HUES64 (cell line): ENCODE data around the gene OPN1LW. TPM values are rescaled to one million over a fixed set of nuclear protein-coding genes. Genes with fewer than 3 reads are reported as not detected.
"Not testable (repeated sequence)": the region's sequence is repeated elsewhere in the genome, so short reads cannot be mapped to it uniquely, and the experiment has no call there.

Source experiments
- H3K27ac ChIP-seq: 2 replicates; pipeline ENCODE4 v1.7.0; 2013; ENCODE audit warnings: low read depth, low read length, inconsistent platforms
- H3K27me3 ChIP-seq: 2 replicates; pipeline ENCODE4 v1.6.1; 2013; ENCODE audit warnings: mild to moderate bottlenecking, low read length; ENCODE audit not compliant: insufficient read depth
- H3K36me3 ChIP-seq: 2 replicates; pipeline ENCODE4 v1.6.1; 2013; ENCODE audit warnings: mild to moderate bottlenecking, low read length; ENCODE audit not compliant: insufficient read depth
- H3K4me1 ChIP-seq: 2 replicates; pipeline ENCODE4 v1.6.1; 2013; ENCODE audit warnings: mild to moderate bottlenecking, low read length, moderate library complexity; ENCODE audit not compliant: insufficient read depth
- H3K4me3 ChIP-seq: 2 replicates; pipeline ENCODE4 v1.5.1; 2013; ENCODE audit warnings: mild to moderate bottlenecking, low read length, moderate library complexity
- H3K9ac ChIP-seq: 2 replicates; pipeline ENCODE4 v1.6.1; 2013; ENCODE audit warnings: mild to moderate bottlenecking, low read depth, low read length
- H3K9me3 ChIP-seq: 2 replicates; pipeline ENCODE4 v1.6.1; 2013; ENCODE audit warnings: low read depth, low read length; ENCODE audit not compliant: insufficient read depth
- WGBS: fragments of 150-250, 120-280 bp; methylation state at CpG from one replicate; pipeline ENCODE4 v1.1.7; 2013; ENCODE audit warnings: missing lambda C conversion rate; 5-methylcytosine and 5-hydroxymethylcytosine counted together
- polyA plus RNA-seq, 2 experiments: library from polyadenylated mRNA; stranded (reverse); fragments of 50-300 nt; gene quantifications; one replicate each; pipeline ENCODE4 v1.2.3, GENCODE V29; 2013

Gene OPN1LW
- polyA plus RNA-seq (2013, experiment 1 of 2): not detected
- not detected for polyA plus RNA-seq (2013, experiment 2 of 2)

DNA sequence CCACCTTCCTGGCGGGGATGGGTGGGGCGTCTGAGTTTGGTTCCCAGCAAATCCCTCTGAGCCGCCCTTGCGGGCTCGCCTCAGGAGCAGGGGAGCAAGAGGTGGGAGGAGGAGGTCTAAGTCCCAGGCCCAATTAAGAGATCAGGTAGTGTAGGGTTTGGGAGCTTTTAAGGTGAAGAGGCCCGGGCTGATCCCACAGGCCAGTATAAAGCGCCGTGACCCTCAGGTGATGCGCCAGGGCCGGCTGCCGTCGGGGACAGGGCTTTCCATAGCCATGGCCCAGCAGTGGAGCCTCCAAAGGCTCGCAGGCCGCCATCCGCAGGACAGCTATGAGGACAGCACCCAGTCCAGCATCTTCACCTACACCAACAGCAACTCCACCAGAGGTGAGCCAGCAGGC, at the start of gene OPN1LW:
Gene OPN1LW, plus strand, starts transcription at position 234 of the 400 bp plus-strand sequence. Its CDS starts 41 bp downstream, at position 275.
- not testable (repeated sequence) for H3K36me3 ChIP-seq, H3K4me3 ChIP-seq, H3K9me3 ChIP-seq, H3K27me3 ChIP-seq, H3K9ac ChIP-seq, H3K4me1 ChIP-seq, H3K27ac ChIP-seq
- 96% methylated on average over 9 of the region's 15 CpGs for WGBS

DNA sequence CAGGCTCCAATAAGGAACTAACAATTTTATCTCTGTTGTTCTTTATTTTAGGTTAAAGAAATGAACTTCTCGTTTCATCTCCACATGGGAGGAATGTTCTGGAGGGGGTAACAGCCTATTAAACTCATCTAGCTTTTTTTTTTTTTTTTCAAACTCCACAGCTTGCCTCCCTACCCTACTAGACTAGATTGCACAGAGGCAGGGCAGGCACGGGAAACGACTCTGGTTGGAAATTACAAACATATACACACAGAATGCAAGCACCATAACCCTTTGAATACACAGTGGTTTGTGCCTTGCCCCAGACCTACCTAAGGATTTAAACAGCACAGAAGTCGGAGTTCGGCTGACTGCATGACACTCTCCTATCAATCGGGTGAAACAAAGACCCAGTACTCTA, 49.2 kb upstream of the OPN1LW start:
- WGBS: 43% methylated on average over 4 of the region's 6 CpGs
- H3K27ac ChIP-seq: no peak overlapping the region
- H3K9ac ChIP-seq: no peak overlapping the region
- no peaks in the 10 kb centered on the region for H3K36me3 ChIP-seq
- H3K4me1 ChIP-seq: peaks cover 47% of the 10 kb centered on the region
- H3K4me3 ChIP-seq: peak overlapping the region; percentile 22
- no peaks in the 10 kb centered on the region; the same call in 1 of the 2 replicates for H3K27me3 ChIP-seq
- no peaks in the 10 kb centered on the region for H3K9me3 ChIP-seq

DNA sequence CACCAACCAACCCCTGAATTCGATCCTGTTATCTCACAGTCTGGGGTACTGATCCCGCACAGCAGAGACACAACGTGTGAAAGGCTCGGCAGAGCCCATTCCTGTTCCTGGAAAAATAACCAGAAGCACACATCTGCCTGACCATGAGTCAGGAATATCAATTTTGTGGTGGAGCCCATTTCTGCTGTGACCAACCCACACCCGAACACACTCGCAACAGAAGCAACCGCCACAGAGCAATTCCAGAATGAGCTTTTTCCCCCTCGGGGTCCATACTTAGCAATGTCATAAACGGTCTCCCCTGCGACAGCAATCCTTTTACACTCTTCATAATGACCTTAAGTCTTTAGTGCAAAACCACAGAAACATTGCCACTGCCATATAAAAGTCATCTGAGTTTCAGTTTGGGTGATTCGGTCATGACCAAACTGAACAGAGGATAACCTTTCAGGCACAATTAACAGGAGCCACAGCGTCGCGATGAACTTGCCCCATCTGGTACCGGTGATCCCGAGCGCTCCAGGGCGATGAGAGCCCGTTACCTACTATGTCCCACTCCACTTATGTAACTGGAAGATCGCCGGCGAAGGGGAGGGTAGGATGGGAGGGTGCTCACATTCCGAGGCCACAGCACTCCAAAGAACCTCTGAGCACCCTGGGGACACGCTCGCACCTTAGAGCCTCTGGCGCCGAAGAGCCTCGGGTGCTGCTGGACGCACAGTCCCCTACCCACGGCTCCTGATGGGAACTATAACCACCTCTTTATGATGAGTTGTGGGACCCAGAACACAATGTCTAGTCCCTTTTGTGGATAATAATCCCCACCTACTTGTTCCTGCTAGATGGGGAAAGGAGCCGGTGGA, 47.7 kb upstream of the OPN1LW start:
- peak overlapping the region; percentile 41; the same call in 1 of the 2 replicates for H3K27ac ChIP-seq
- peak overlapping the region; percentile 78 for H3K4me3 ChIP-seq
- H3K4me1 ChIP-seq: peaks cover 46% of the 10 kb centered on the region
- no peaks in the 10 kb centered on the region; the same call in 1 of the 2 replicates for H3K27me3 ChIP-seq
- H3K9ac ChIP-seq: peak overlapping the region; percentile 73
- no peaks in the 10 kb centered on the region for H3K9me3 ChIP-seq
- 30% methylated on average over 23 of the region's 31 CpGs for WGBS
- H3K36me3 ChIP-seq: no peaks in the 10 kb centered on the region

DNA sequence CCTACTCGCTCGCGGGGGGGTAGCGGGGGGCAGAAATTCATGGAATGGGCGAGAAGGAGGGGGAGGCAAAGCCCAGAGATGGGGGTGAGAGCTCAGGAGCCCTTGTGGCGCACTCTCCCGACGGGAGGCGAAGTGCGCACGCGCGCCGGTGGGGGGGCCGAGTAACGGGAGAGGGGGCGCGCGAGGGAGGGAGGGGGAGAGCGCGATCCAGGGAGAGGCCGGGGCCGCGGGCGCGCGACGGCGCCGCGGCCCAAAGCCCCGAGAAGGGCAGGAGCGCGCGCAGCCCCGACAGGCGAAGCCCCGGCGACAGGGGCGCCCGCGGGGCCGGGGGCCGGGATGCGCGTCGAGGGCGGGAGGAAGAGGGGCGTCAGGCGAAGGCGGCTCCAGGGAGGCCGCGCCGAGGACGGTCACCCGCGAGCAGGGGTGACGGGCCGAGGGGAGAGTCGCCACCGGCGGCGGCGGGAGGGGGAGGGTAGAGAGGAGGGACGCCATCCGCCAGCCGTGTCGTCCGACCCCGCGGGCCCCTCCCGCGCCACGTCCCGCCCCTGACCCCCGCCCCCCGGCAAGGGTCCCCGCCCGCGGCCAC, 46.9 kb upstream of the OPN1LW start:
- H3K9me3 ChIP-seq: no peaks in the 10 kb centered on the region
- H3K4me3 ChIP-seq: peak overlapping the region; percentile 78
- H3K27me3 ChIP-seq: no peaks in the 10 kb centered on the region; the same call in 1 of the 2 replicates
- peaks cover 39% of the 10 kb centered on the region for H3K4me1 ChIP-seq
- H3K36me3 ChIP-seq: no peaks in the 10 kb centered on the region
- peak overlapping the region; percentile 72; the same call in 1 of the 2 replicates for H3K27ac ChIP-seq
- WGBS: under 1% methylated on average over 56 of the region's 80 CpGs
- peak overlapping the region; percentile 82 for H3K9ac ChIP-seq

DNA sequence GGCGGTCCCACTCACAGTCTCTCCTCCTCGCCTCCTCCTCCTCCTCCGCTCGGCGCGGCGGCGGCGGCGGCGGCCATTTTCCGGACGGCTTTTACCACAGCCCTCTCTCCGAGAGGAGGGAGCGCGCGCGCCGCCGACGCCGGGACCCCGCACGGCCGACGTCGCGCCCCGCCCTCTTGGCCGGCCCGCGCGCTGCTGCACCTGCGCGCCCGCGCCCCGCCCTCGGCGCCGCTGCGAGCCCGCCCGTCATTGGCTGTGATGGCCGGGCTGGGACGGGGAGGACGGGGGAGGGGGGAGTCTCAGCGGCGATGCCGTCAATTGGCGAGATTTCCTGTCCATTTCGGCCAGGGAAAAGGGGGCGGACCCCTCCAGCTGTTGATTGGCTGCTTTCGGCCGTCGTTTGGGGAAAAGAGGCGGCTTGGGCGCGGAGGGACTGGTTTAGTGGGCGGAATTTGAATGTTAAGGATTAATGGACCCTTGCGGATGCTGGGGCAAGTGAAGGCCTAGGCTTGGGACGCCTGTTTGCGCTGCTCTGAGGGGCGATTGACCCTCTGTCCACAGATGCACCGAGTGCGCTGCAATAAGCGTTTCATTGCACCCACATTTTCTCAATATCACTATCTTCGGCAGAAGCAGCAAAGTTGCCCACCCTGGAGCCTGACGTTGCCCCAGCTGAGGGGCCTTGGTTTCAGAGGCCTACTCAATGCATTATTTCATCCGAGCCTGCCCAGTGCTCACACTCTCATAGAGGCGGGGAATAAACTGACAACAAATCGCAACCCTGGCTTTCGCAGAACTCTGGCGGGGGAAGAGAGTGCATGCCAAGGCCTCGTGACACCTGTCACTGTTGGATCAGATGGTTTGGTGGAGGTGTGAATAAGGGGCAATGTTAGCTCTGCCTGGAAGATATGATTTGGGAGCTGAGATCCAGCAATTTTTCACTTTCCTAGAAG, 46.2 kb upstream of the OPN1LW start, which contains the start of gene MECP2:
Gene MECP2, minus strand, starts transcription at position 129 of the 953 bp plus-strand sequence.
- H3K27ac ChIP-seq: peak within 1 kb of the TSS; percentile 72; the same call in 1 of the 2 replicates
- no peaks in the 10 kb centered on the region for H3K9me3 ChIP-seq
- peak within 1 kb of the TSS; percentile 82 for H3K9ac ChIP-seq
- H3K4me3 ChIP-seq: peak within 1 kb of the TSS; percentile 78
- no peaks in the 10 kb centered on the region for H3K36me3 ChIP-seq
- H3K27me3 ChIP-seq: no peaks in the 10 kb centered on the region; the same call in 1 of the 2 replicates
- peaks cover 31% of the 10 kb centered on the region for H3K4me1 ChIP-seq
- 8% methylated on average over 74 of the region's 75 CpGs for WGBS

DNA sequence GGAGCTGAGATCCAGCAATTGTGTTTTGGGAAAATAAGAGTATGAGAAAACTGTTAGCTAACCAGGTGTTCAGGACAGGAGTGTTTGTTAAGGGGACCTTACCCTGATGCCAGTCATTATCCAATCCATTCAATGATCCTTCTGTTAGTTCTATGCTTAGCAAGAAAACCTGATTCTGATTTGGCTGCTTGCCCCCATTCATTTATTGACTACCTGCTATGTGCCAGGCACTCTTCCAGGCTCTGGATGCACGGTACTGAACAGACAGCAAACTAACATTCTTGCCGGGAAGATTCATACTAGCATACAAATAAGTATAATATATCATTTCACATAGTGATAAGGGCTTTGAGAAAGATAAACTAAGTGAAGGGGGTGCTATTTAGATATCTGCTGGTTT, 45.5 kb upstream of the OPN1LW start:
- Histone ChIP-seq H3K4me1 (peaks cover 29% of the 10 kb centered on the region), H3K36me3 (no peaks in the 10 kb centered on the region), H3K27ac (no peak overlapping the region; the same call in 1 of the 2 replicates), H3K4me3 (peak overlapping the region; percentile 52; the same call in 1 of the 2 replicates), H3K9me3 (no peaks in the 10 kb centered on the region), H3K9ac (no peak overlapping the region), H3K27me3 (no peaks in the 10 kb centered on the region; the same call in 1 of the 2 replicates)
- WGBS: 100% methylated on average over 1 of the region's 2 CpGs

DNA sequence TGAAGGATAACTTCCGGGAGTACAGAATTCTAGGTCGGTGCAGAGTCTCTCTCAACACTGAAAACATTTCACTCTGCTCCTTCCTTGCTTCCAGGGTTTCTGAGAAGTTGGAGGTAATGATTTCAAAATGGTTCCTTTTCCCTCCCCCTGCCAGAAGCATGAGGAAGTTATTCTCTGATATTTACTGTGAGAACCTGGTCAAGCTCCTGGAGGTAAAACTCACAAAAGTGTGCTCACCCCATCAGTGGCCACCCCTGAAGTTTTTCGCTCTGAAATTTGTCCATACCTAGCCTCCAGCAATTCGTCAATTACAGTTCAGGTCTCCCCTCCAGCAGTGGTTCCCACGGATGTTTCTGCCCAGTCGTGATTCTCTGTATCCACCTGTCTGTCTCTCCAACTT, 30.3 kb upstream of the OPN1LW start:
- no peak overlapping the region for H3K27ac ChIP-seq
- H3K4me3 ChIP-seq: no peak overlapping the region
- no peak overlapping the region for H3K9ac ChIP-seq
- no peaks in the 10 kb centered on the region for H3K27me3 ChIP-seq
- no peaks in the 10 kb centered on the region for H3K9me3 ChIP-seq
- H3K36me3 ChIP-seq: no peaks in the 10 kb centered on the region
- 60% methylated on average over 4 of the region's 6 CpGs for WGBS
- H3K4me1 ChIP-seq: no peaks in the 10 kb centered on the region

DNA sequence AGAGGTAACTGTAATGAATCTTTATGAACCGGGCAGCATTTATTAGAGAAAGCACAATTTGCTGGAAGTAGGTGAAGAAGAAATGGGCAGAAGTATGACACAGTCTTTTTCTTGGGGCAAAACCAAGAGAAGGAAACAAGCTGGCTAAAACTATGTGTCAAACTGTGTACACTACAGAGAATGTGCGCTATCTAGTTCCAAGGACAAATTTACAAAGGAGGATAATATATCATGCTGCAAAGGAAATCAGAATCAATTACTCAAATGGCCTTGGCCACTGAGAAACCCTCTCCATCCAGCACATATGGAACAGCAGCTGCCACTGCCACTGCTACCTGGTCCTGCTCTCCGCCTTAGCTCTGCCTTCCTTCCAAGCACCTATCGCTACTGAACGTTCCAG, 29.4 kb upstream of the OPN1LW start:
- Histone ChIP-seq H3K27me3 (no peaks in the 10 kb centered on the region), H3K4me1 (no peaks in the 10 kb centered on the region), H3K36me3 (no peaks in the 10 kb centered on the region), H3K9ac (no peak overlapping the region), H3K27ac (no peak overlapping the region), H3K4me3 (no peak overlapping the region), H3K9me3 (no peaks in the 10 kb centered on the region)
- 94% methylated on average over 5 of the region's 5 CpGs for WGBS

DNA sequence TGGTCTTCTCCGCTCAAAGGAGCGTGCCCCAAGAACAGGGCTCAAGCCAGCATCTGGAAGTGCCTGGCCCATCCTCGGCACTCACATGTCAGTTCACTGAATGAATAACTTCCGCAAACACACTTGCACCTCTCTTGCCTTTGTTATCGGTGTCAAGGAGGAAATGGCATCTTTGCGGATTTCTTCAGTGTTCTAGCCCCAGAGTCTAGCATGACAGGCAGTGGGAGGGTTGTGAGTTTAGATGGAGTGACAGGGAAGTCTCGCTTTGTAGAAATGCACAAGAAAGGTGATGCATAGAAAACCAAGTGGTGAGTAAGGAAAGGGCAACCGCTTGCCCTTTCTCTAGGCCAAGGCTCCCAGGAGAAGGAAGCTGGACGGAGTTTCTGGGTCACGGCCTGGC, 29.0 kb upstream of the OPN1LW start:
- Histone ChIP-seq H3K27ac (no peak overlapping the region), H3K9me3 (no peaks in the 10 kb centered on the region), H3K9ac (no peak overlapping the region), H3K4me1 (no peaks in the 10 kb centered on the region), H3K27me3 (no peaks in the 10 kb centered on the region), H3K4me3 (no peak overlapping the region), H3K36me3 (no peaks in the 10 kb centered on the region)
- 90% methylated on average over 10 of the region's 10 CpGs for WGBS

DNA sequence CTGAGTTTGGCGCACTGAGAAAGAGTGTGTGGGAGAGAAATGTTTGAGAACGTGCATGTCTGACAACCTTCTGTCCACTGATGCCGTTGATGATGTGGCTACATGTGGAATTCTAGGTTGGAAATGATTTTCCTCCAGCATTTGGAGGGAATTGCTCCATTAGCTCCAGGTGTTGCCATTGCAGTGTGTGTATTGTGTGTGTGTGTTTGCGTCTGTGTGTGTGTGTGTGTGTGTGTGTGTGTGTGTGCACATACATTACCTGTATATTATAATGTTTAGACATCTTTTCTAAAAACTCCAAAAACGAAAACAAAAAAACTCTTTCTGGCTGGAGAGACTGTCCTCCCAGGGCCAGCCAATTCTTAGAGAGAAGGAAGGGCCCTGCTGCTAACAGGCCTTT, 28.3 kb upstream of the OPN1LW start:
- 92% methylated on average over 4 of the region's 5 CpGs for whole genome bisulfite sequencing
- no peak overlapping the region for H3K27ac ChIP-seq

More for the DNA sequence above, 28.3 kb upstream of the OPN1LW start:
- Histone ChIP-seq H3K27me3 (no peaks in the 10 kb centered on the region), H3K9ac (no peak overlapping the region), H3K36me3 (no peaks in the 10 kb centered on the region), H3K4me3 (no peak overlapping the region), H3K9me3 (no peaks in the 10 kb centered on the region), H3K4me1 (no peaks in the 10 kb centered on the region)
